CD4-positive, alpha-beta T cell (primary cell): ENCODE results near the gene MCHR1. TPM values are rescaled to one million over a fixed set of nuclear protein-coding genes. Genes with fewer than 3 reads are reported as not detected.

Experiments
- ATAC-seq: fragments of 200-7000 bp; cut with Tn5 transposase; one replicate; pipeline ENCODE4 v1.10.0; 2022; ENCODE audit warnings: mild to moderate bottlenecking; ENCODE audit not compliant: poor library complexity
- CTCF ChIA-PET: fragments of 350-600 bp; sonication (Branson Sonifier 250); formaldehyde crosslinking; loops from one replicate; lab custom pipeline; 2021; ENCODE audit warnings: antibody characterized with exemption, inconsistent platforms; lab: Charles Lee
- POLR2A ChIA-PET: fragments of 350-600 bp; sonication (Branson Sonifier 250); formaldehyde crosslinking; loops from one replicate; lab custom pipeline; 2021; ENCODE audit warnings: antibody characterized with exemption, inconsistent platforms; lab: Charles Lee
- DNase-seq, 14 experiments: peaks; one replicate each; pipeline ENCODE4 v3.0.0-alpha.2; 2013 to 2020; ENCODE audit warnings: mixed read lengths in 2 of 14
- H3K27ac ChIP-seq, 2 donors: one replicate each; pipeline versions ENCODE4 v1.5.1 to v1.7.0; 2013; ENCODE audit warnings: low read length in 2 of 2, low read depth in 1 of 2, mild to moderate bottlenecking in 1 of 2
- H3K27me3 ChIP-seq, 2 experiments: 1 replicate in 1 of 2; 2 replicates in 1 of 2; pipeline versions ENCODE4 v1.6.1 to v1.7.0; 2013; ENCODE audit warnings: low read length in 2 of 2, control low read depth in 1 of 2, mild to moderate bottlenecking in 1 of 2, moderate library complexity in 1 of 2; ENCODE audit not compliant: insufficient read depth in 2 of 2, control insufficient read depth in 1 of 2
- H3K36me3 ChIP-seq: one replicate; pipeline ENCODE4 v1.6.1; 2013; ENCODE audit warnings: low read length, control low read depth; ENCODE audit not compliant: insufficient read depth
- H3K4me1 ChIP-seq: one replicate; pipeline ENCODE4 v1.6.1; 2013; ENCODE audit warnings: low read length, control low read depth; ENCODE audit not compliant: insufficient read depth
- H3K4me3 ChIP-seq: one replicate; pipeline ENCODE4 v1.5.1; 2013; ENCODE audit warnings: mild to moderate bottlenecking, low read length, moderate library complexity
- H3K9me3 ChIP-seq, 2 experiments: 1 replicate in 1 of 2; 2 replicates in 1 of 2; pipeline versions ENCODE4 v1.6.1 to v1.7.0; 2013; ENCODE audit warnings: low read length in 2 of 2, mild to moderate bottlenecking in 2 of 2, control low read depth in 1 of 2, moderate library complexity in 1 of 2; ENCODE audit not compliant: control insufficient read depth in 1 of 2, insufficient read depth in 1 of 2
- H3K27ac Mint-ChIP-seq: one replicate; pipeline ENCODE4 v1.8.0; 2020; ENCODE audit warnings: mixed read lengths
- H3K27me3 Mint-ChIP-seq: one replicate; pipeline ENCODE4 v1.8.0; 2021; ENCODE audit warnings: mixed read lengths
- H3K36me3 Mint-ChIP-seq: one replicate; pipeline ENCODE4 v1.8.0; 2021; ENCODE audit warnings: low read depth, mixed read lengths
- H3K4me1 Mint-ChIP-seq: one replicate; pipeline ENCODE4 v1.8.0; 2021; ENCODE audit warnings: low read depth, mixed read lengths
- H3K4me3 Mint-ChIP-seq: one replicate; pipeline ENCODE4 v1.8.0; 2020; ENCODE audit warnings: mild to moderate bottlenecking, mixed read lengths
- H3K9me3 Mint-ChIP-seq: one replicate; pipeline ENCODE4 v1.8.0; 2020; ENCODE audit warnings: mixed read lengths
- CTCF ChIP-seq: fragments of 200-600 bp; IDR thresholded peaks from one replicate; pipeline ENCODE4 v1.8.0; 2022; ENCODE audit warnings: antibody characterized with exemption, mild to moderate bottlenecking
- intact Hi-C, 2 experiments: fragments of 100-400 bp; cut with DNase I in 1 of 2; cut with micrococcal nuclease in 1 of 2; formaldehyde crosslinking; loops; one replicate each; pipeline versions ENCODE4 v1.15.1 to v1.9.0; 2023 to 2025; cut with DNase I, micrococcal nuclease
- total RNA-seq, 174 experiments: library from RNA in 2 of 174; stranded (reverse) in 2 of 174; gene quantifications; one replicate each; pipeline ENCODE4 v1.2.3 and lab custom pipeline; 2021 to 2026

The MCHR1 gene
- total RNA-seq, 2 experiments from 2014 or later, result not detected

- no peaks in the 10 kb centered on the region for H3K27me3 Mint-ChIP-seq
- Histone ChIP-seq H3K9me3 (no peaks in the 10 kb centered on the region), H3K27me3 (no peaks in the 10 kb centered on the region), H3K36me3 (no peaks in the 10 kb centered on the region), H3K27ac (no peak overlapping the region), H3K4me1 (peaks cover 7% of the 10 kb centered on the region), H3K4me3 (no peak overlapping the region)
- H3K9me3 Mint-ChIP-seq, result no peaks in the 10 kb centered on the region
- no peak overlapping the region for H3K27ac Mint-ChIP-seq
- H3K4me3 Mint-ChIP-seq, result no peak overlapping the region
- intact Hi-C loops, result no loop called here
- peaks cover 19% of the 10 kb centered on the region for H3K4me1 Mint-ChIP-seq
- H3K36me3 Mint-ChIP-seq, result no peaks in the 10 kb centered on the region
- CTCF ChIA-PET, result no interaction called here
- DNase-seq, result no peak
- POLR2A ChIA-PET, result no interaction called here
- no peak for TF ChIP-seq CTCF
- no peak for ATAC-seq
Observed at GRCh38 chr22:40703736-40704135, 24.5 kb downstream of the MCHR1 start.

DNA sequence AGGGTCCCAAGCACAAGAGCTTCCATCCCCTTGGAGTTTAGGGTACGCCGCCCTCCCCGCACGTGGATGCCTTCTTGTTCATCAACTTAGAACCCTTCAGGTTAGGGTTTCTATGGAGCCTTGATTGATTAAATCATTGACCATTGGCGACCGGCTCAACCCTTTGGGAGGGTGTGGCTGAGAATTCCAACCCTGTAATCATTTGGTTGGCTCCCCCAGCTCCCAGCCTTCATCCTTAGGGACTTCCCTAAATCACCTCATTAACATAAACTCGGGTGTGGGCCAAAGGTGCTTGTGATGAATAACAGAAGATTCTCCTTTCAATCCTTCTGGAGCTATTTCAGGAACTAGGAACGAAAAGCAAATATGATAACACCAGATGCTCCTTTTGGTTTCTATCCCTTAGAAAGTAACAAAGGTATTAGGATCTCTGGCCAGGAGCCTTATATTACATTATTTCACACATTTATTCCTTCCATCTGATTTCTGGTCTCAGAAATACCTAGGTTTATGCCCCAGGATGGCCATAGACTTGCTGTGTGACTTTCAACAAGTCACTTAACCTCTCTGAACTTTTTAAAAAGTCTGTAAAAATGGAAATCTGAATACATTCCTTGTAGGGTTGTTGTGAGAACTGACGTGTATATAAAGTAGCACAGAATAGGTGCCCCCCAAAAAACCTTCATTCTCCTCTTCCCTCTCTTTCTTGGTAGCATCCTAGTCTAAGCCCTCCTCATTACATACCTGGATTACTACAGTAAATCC lies 26.8 kb downstream of the MCHR1 start:
- POLR2A ChIA-PET, result no interaction called here
- Mint-ChIP-seq H3K4me1 (peaks cover 18% of the 10 kb centered on the region), H3K27ac (no peak overlapping the region), H3K4me3 (no peak overlapping the region), H3K27me3 (no peaks in the 10 kb centered on the region), H3K36me3 (no peaks in the 10 kb centered on the region), H3K9me3 (no peaks in the 10 kb centered on the region)
- Histone ChIP-seq H3K4me1 (peaks cover 13% of the 10 kb centered on the region), H3K4me3 (no peak overlapping the region), H3K9me3 (no peaks in the 10 kb centered on the region), H3K27me3 (no peaks in the 10 kb centered on the region), H3K36me3 (no peaks in the 10 kb centered on the region), H3K27ac (no peak overlapping the region)
- intact Hi-C loops, result no loop called here
- ATAC-seq (no peak), DNase-seq (no peak)
- CTCF ChIA-PET, result no interaction called here
- TF ChIP-seq CTCF, result no peak

GRCh38 chr22:40707154-40707553 lies 27.9 kb downstream of the MCHR1 start:
- ChIA-PET CTCF (no interaction called here), POLR2A (no interaction called here)
- no peak overlapping the region for H3K4me3 ChIP-seq
- no peaks in the 10 kb centered on the region for H3K27me3 ChIP-seq
- no peaks in the 10 kb centered on the region for H3K9me3 ChIP-seq
- no peaks in the 10 kb centered on the region for H3K36me3 ChIP-seq
- Mint-ChIP-seq H3K4me1 (peaks cover 16% of the 10 kb centered on the region), H3K27me3 (no peaks in the 10 kb centered on the region), H3K4me3 (no peak overlapping the region), H3K27ac (no peak overlapping the region), H3K9me3 (no peaks in the 10 kb centered on the region), H3K36me3 (no peaks in the 10 kb centered on the region)
- DNase-seq, result no peak
- H3K27ac ChIP-seq, result no peak overlapping the region
- H3K4me1 ChIP-seq, result peaks cover 15% of the 10 kb centered on the region
- intact Hi-C loops, result no loop called here
- no peak for TF ChIP-seq CTCF
- no peak for ATAC-seq
